HG02884 (cell line): Measurements from ENCODE around the gene ERC2.

Source experiments
- ATAC-seq: cut with Tn5 transposase; IDR thresholded peaks from one replicate; pipeline ENCODE4 v1.9.1; 2021; ENCODE audit warnings: mild to moderate bottlenecking, moderate library complexity; ENCODE audit not compliant: unreplicated experiment

Gene ERC2

DNA sequence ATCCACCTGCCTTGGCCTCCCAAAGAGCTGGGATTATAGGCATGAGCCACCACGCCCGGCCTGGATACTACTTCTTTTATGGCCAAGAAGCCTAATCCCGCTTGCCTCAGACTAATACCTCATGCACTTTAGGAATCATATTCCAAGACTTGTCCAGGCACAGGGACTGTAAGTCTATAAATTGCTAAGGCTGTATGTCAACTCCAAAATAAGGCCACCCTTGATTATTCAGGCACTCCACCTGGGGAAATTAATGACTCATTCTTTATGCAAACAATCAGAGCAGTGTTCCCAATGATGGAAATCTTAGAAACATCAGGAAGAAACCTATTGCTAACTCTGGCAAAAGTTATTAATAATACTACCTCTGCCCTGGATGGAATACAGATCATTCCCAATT is 98.4 kb downstream of the ERC2 start:
- ATAC-seq: no peak

DNA sequence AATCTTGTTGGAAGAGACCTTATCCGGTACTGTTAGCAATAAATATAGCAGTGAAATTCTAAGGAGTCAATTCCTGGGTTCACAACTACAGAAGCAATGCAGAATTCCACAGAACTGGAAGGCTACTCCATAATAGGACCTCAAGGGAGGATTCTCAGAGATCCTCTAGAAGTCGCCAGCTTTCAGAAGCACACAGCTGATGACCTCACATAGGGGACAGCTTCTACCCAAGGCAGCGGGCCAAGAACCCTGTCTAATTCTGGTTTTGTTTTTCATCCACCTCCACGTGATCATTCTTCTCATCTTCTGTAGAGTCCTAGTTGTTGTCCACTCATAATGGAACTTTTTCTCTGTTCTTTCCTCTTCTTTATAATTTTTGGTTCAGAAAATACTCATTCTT is 99.4 kb downstream of the ERC2 start:
- ATAC-seq: no peak

DNA sequence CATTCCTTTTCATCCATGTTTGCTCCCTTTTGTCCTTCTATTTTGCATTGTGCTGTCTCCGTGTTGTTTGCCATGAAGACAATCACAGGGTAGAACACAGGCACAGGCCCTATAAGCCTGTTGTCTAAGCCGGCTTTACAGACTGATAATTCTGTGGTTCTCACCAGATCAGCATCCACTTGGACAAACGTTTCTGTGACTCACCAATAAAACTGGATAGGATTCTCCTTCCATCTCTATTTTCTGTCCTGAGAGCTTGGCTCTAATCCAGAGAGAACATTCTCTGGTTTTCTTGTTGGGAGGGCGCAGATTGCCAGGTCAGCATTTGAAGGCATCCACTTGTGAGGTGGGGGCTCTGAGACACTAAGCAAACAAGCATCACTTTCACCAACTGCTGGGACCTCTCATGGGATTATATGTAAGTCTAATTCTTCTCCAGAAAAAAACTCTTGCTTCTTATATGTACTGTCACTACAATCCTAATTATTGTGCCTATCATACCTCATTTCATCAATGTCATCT is 101.6 kb downstream of the ERC2 start:
- ATAC-seq: no peak

DNA sequence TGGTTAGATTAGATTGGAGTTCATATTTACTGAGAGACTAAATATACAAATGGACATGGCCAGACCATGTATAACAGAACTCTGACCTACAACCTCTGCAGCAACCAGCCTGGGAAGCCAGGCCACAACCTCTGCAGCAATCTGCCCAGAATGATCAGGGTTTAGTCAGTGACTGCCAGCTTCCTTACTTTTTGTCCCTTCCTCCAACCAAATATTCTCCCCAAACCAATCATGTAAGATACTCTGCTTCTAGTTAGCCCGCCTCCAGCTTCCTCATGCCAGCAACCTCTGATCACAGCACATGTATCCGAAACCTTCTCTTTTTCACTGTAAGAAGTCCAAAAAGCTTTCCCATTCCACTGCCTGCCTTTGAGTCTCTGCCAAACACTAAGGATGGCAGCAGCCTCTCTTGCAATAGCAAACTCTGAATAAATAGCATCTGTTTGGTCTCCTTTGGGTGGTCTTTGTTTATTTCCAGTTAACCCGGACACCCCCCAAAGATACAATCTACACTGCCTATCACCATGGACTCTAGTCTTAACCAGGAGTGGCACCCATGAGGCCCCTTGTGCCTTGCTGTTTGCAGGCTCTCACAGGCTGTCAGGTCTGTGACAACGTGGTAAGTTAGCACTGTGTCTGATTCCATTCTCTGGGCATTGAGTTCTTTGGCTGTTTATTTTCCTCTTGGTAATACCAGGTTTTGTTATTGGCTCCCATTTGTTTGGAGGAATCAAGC is 102.2 kb downstream of the ERC2 start:
- ATAC-seq: no peak

DNA sequence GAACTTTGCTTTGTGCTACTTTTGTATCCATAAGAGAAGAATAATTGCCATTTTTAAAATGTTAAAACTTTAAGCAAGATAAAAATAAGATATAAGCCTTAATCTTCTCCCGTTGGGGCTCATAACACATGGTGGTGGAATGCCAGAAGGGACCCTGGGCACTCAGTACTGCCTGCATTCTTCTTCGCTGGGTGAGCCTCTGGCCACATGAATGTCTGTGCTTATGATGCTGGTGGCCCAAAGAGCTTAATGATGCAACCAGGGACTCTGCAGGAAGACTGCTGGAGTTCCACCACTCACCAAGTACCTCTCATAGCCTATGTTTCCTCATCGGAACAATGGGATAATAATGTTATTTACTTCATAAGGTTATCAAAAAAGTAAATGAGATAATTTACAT is 103.6 kb downstream of the ERC2 start:
- no peak for ATAC-seq

DNA sequence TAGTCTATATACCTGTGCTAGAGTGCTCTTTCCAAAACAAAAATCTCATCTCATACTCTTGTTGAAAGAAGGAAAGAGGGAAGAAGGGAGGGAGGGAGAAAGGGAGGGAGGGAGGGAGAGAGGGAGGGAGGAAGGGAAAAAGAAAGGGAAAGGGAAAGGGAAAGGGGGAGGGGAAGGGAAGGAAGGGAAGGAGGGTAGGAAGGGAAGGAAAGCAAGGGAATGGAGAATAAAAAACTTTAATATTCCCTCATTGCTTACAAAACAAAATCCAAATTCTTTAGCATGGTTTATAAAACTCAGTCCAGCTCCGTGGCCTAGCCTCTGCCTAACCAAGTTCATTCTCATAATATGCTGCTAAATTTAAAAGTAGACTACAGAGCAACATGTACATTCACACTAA is 104.5 kb downstream of the ERC2 start:
- ATAC-seq: no peak

DNA sequence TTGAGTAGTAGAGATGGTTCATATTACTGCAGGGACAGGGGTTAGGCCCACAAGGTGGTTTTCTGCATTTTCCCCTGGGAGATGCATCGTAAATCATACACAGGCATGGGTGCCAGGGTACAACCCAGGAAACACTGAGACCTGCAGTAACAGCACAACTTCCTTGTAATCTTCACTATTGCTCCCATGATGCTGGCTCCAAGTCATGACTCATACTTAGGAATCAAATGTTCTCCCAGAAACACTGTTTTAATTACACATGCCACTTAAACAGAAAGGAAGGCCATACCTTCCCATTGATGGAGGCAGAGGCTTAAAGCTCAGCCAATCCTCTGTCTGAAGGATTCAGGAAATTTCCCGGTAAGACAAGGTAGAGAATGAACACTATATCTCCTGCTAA is 106.5 kb downstream of the ERC2 start:
- ATAC-seq: no peak

DNA sequence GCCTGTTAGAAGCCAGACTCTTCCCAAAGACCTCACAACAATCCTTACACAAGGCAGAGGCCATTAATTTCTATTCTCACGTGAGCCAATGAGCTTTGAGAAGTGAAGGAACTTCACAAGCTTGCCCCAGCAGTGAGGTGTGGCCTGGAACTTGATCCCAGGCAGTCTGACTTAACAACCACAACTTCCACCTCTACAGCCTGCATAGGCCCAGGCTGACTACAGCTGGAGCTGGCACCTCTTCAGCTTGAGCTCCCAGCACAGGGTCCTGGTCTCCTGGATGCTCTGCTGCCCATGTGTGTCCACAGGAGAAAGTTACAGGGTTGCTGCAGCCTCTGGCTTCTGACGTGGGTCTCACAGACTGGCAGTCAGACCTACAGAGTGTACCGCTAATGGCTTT is 111.0 kb downstream of the ERC2 start:
- ATAC-seq: no peak

DNA sequence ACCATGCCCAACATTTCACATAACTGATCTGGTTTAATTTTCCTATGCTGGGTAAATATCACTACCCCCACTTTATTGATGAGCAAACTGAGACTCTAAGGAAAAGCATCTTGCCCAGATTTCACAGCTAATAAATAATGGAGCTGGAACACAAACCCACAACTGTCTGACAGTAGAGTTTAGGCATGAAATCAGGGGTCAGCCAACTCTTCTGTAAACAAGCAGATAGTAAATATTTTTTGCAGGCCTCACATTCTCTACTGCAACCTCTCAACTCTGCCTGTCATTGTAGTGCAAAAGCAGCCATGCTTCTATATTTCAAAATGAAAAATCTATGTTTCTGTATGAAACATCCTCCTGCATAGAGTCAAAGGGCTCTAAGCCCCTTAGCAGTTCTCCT is 111.5 kb downstream of the ERC2 start:
- ATAC-seq: no peak

DNA sequence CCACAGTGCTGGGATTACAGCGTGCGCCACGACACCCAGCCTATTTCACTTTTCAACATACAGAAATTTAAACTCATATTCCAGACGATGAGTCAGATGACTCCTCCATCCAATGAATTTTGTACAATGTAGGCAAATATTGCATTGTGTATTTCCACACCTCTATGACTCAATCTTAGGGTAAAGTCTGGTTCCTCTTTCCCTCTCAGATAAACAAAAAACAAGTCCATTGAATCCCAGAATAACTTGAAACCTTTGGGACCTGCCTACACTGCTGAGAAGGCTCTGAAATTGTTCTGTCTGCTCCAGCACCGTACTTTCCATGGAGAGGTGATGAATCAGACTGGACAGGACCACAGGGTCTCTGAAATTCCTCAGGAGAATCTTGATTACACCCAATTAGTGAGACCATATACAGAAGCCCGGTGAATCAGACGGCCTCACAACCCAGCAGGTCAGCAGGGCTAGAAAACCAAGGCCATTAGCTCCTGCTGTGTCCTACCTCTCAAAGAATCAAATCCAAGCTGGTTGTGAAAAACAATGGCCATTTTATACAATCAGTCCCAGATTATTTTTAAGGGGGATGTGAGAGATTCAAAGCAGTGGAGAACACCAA is 112.6 kb downstream of the ERC2 start:
- no peak for ATAC-seq

DNA sequence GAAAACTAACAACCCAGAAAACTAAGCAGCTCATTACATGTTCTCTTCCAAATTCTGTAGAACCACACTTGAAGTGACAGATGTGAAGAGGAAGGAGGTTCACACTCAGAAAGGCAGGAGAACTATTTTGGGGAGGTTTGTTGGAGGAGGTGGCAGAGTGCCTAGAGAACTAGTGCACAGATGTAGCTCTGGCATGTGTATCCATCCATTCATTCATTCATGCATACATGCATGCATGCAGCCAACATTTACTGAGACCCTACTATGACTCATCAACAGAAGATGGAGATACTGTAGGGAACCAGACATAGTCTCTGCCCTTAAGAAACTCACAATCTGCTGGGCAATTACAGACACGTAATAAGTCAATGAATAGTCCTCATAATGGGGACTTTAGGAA is 116.7 kb downstream of the ERC2 start:
- no peak for ATAC-seq

DNA sequence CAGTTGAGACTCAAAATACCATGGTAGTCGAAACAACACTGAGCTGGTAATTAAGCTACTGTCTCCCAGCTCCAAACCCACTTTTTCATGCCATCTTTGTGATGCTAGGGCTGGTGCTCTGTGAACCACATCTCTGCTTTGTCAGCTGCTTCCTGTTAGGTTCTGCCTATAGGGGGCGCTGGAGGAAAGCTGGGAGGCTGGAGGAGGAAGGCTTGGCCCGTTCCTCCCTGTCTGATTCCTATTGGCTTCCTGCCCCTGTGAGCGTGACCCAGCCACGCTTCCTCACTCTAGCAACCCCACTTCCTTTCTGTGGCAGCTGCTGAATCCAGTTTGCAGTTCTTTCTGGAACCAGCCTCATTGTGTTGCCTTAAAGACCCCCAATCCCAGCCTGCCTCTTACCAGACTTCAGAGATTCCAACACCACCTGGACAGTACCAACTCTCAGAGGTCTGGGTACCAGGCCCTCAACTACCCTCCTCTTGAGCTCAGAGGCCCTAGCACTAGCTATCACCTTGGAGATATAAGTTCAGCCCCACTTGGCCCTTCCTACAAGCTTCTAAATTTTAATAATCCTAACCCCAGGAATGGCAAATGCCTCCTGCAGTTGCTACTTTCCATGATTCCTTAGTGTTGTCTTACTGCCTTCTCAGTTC is 120.9 kb downstream of the ERC2 start:
- ATAC-seq: no peak

DNA sequence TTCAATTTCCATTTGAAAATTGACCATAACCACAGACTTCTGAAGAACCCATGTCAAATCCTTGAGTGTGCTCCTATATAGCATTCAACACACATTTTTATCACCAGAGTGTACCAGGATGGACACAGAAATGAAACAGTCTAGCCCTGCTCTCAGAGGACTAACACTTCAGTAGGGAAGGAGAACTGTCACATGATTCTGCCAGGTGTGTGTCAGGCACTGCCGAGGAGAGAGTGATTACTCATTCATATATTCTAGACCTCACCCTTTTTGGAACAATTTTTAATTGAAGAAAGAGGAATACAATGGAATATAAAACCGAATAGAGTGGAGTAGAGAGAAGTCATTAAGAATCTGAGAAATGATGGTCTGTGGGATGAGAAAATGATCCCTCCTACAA is 125.8 kb downstream of the ERC2 start:
- no peak for ATAC-seq

DNA sequence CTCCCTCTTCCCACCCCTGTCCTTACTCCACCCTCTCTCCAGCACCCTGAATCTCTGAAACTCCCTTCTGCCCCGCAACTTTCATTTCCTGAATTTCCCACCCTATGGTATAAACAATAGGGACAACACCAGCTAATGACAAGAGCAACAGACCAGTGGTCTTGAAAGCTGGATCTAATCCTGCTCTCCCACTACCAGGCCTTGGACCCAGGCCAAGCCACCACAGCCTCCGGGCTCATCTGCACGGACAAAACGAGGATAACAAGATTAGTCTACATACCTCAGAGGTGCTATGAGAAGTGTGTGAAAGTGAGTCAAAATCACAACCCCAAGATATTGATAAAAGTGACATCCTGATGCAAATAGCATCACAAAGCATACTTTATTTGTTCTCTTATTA is 128.6 kb downstream of the ERC2 start:
- ATAC-seq: no peak

DNA sequence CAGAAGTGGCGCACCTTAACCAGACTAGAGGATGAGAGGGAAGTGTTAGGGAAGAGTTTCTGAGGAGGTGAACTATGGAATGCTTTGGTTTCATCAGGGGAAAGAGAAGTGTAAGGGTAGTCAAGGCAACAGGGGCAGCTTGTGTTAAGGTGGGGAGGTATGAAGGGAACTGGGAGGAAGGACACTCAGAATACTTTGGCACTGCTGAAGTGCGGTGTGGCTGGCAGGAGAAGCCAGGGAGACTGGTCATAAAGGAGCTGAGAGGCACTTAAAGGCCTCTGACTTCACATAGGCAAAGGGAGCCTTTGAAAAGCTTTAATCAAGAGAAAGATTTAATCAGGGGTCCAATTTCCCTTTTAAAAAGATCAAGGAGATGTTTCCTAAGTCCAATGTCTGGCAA is 129.0 kb downstream of the ERC2 start:
- no peak for ATAC-seq

DNA sequence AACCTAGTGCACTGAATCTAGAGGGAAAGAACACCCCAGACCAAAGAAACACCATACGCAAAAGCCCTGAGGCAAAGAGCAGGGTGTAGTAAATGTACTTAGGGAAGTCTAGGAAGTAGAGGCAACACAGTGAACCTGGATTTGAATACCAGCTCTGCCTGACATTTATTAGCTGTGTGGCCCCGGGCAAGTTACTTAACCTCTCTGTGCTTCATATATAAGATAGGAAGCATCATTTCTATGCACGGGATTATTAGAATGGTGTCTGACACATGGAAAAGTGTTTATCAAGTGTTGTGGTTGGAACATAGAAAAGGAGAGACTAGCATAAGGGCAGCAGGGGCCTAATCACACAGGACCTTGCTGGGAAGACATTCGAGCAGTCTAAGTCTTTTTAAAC is 132.2 kb downstream of the ERC2 start:
- ATAC-seq: no peak

DNA sequence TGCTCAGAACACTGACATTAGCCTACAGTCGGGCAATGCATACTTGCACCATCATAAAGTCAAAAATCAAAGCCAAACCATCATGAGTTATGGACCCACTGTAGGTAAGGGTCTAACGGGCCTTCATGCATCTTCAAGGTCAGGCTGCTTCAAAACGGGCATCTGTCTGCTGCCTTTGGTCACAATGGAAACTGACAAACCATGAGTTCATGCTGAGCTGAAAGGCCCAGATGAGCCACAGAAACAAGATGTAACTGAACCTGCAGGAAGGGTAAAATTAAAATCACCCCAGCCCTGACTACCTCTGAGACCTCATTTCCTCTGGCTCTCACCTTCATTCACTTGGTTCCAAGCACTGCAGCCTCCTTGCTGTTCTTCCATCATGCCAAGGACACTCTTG is 143.8 kb downstream of the ERC2 start:
- ATAC-seq: no peak

DNA sequence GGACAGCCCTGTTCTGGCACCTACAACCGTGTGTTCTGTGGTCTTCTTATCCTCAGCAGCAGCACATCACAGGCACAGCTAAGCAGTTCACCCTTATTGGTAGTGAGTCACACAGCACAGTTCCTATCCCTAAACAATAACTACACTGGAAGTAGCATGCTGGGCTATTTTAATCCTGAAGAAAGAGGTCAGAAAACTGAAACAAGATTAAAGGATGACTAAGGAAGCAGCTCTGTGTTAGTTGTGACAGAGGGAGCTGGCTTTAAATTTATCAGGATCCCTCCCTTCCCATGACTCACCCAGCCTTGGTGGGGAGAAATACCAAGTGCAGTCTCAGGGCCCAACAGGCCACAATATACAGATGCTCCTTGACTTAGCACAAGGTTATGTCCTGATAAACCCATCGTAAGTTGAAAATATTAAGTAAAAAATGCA is 144.3 kb downstream of the ERC2 start:
- ATAC-seq: no peak

DNA sequence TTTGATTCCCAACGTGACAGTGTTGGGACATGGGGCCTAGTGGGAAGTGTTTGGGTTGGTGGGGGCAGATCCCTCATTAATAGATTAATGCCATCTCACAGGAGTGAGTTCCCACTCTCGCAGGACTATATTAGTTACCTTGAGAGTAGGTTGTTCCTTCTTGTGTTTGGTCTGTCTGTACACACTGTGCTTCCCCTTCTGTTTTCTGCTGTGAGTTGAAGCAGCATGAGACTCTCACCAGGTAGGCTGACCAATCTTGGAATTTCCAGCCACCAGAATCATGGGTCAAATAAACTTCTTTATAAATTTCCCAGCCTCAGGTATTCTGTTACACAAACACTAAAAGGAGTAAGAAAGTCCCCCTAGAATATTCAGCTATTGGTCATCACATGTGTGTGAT is 145.4 kb downstream of the ERC2 start:
- ATAC-seq: no peak

DNA sequence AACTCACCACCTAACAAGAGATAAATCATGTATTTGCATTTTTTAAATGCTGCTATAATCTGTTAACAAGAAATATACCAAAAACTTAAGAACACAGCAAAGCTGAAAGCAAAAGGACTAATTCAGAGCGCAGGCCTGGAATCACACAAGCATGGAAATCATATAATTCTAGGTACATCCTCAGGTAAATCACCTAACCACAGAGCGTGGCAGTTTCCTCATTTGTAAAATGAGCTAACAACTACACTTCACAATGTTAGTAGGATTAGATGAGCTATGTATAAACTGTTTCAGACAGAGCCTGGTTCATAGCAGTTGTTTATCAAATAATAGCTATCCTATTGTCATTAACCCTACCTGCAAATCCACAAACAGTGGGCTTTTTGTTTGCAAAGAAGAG is 146.4 kb downstream of the ERC2 start:
- no peak for ATAC-seq

DNA sequence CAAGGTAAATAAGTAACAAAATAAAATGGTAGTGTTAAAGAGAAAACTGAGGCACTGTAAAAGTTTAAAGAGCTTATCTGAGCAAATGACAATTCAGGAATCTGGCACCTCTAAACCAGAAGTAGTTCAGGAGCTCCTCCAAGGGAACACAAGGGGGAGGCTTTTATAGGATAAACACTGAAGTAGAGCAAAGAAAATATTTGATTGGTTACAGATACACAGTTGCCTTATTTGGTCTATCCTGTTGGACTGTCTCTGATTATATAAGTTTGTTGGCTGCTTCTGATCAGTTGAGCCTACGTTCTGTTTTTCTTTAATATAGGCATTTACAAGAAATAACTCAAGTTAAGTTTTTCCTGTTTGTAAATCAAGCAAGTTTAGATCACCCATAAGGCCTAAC is 146.9 kb downstream of the ERC2 start:
- no peak for ATAC-seq

DNA sequence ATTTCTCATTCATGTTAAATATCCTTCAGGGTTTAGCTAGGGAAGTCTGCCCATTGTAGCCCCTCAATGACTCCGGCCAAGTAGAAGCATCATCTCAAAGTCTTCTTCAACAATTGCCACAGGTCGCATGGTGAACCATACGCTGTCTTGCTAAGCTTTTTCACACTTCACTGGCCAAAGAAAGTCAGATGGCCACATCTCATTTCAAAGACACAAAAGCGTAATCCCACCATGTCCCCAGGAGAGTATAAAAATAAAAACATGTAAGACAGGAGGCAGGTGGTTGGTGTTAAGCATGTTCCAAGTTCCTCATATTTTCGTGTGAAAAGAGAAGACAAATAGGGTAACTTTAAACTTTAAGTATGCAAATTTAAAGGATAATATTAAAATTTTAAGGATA is 147.4 kb downstream of the ERC2 start:
- no peak for ATAC-seq
